NCI-H2107 (cell line): ENCODE results near the gene HOXD4.

Source experiments
- DNase-seq: peaks from one replicate; lab custom pipeline; 2025; lab: John Stamatoyannopoulos, UW

Gene HOXD4

DNA sequence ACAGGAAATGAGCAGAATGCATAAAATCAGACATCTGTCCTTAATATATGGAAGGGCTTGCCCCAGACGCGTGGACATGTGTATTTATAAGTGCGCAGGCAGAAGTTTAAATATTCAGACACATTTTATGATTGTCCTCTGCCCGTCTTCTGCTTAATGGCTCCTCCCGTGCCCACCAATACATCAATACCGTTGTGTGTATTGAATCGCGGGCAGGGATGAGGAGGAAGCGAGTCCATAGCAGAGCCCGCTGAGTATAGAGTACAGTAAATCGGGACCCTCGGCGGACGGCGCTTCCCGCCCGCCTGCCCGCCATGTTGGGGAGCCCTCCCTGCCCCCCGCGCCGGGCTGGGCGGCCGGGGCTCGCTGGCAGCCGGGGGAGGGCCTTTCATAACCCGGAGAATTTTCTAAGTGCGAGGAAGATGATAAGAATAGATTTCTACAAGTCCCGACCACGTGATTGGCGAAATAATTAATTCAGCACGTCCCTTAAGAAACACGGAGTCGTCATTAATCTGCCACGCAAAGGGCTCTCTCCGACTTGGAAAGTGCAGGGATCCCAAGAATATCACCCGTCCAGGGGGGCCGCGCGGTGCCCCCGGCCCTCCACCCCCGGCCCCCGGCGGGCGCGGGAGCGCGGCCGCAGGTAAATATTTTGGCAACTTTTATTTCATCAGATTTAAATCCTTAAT, 5.6 kb downstream of the HOXD4 start, which contains the start of gene HOXD3:
HOXD3 (plus strand) TSS at position 501 of the 692 bp plus-strand sequence. CDS start 11,808 bp downstream, outside the sequence.
- no peak for DNase-seq

GRCh38 chr2:176157499-176158185, 6.3 kb downstream of the HOXD4 start:
- peak; percentile 39 for DNase-seq

DNA sequence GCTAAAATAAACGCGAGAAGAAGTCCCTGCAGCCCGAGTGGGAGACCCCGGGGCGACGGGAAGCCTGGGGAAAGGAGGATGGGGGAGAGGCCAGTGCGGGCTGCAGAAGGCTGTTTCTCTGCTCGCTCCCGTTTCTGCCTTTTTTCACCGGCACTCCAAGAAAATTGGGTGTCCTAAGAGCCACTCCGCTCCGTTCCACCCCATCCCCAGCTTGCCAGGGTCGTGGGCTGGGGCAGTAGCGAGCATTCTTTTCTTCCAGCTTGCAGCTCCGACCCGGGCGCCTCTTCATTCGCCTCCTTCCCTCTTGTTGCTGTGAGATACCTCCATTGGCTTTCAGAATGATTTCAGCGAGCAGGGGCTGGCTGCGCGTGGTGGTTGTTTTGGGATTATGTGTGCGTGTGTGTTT, 6.8 kb downstream of the HOXD4 start:
- no peak for DNase-seq

DNA sequence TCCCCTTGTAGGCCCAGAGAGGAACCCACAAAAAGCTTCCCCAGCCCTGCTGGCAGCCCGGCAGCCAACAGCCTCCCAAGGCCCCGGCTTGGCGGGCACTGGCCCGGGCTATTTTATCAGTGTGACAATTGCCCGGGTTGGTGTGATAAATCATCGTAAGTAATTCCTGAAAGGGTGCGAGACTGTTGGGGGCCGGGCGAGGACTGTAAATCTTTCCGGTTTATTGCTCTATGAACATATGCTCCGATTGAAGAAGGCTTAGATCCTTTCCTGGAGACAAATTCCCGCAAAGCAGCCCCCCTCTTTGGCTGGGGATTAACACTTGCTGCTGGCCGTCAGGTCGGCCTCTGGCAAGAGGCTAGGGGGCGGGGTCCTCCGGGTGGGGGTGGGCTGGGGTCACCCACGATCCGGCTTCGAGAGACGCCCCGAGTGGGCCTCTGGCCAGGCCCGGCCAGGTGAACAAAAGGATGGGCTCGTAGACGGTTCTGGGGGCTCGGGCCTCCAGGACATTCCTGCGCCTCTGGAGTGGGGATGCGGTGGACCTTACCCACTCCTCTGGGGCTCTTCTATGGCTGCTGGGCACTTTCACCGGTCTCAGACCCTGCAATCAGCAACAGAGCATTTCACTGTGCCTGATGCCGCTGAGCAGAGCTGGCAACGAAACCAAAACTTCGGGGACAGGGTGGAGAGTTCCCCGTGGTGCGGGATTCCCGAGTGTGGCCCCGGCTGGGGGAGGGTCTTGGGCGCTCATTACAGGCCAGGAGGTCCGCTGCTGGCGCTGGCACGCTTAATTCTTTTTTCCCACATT, 7.7 kb downstream of the HOXD4 start:
- no peak for DNase-seq

GRCh38 chr2:176159663-176160250, 8.4 kb downstream of the HOXD4 start:
- DNase-seq, result no peak

DNA sequence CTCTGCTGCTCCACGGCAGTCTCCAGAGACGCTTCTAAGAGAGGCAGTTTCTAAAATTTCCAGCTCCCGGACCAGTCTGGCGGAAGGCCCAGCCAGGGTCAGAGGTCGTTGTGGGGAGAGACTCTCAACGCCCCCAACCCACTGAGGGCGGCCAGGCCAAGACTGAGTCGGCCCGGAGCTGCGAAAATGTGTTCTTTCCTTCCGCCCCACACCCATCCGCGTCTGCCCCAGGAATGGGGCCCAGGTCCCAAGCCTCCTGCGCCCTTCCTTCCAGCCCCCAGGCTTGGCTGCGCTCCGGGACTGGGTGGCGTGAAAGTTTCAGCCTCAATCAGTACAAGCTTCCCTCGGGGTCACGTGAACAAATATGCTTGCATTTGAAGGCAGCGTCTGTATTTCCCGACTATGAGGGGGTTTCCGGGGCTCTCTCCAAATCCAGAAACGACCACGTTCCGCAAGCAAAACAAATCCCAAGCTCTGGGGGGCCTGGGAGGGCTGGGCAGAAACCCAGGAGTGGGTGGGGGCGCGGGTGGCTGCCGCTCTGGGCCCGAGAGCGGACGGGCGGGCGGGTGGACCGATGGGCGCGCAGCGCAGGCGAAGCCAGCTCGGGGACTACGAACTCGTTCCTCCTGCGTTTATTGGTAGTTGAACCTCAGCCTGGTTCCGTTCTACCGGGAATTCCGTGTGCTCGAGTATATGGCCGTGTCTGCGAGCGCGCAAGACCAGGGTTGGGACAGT, 9.1 kb downstream of the HOXD4 start:
- no peak for DNase-seq

GRCh38 chr2:176160986-176161824, 9.9 kb downstream of the HOXD4 start:
- no peak for DNase-seq

GRCh38 chr2:176161825-176162626, 10.7 kb downstream of the HOXD4 start:
- DNase-seq, result no peak

GRCh38 chr2:176162911-176163671, 11.7 kb downstream of the HOXD4 start:
- no peak for DNase-seq

- DNase-seq, result no peak
Measured at GRCh38 chr2:176163672-176164056, 12.3 kb downstream of the HOXD4 start.

DNA sequence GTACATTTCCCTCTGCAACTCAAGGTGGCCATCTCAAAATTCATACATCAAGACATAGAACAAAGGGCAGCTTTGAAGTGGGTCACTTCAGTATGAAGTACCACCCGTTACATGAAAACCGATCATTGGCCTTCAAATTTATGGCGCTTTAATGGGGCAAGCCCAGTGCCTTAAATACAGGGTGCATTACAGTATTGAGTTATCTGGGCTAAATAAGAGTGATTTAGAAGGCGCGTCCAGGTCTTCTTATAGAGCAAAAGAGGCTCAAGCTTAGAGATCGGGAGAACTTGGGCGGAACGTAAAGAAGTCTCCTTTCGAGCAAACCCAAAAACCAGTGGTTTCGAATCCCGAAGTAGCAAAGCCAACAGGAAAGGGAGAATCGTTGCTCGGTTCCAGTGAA, 12.9 kb downstream of the HOXD4 start:
- DNase-seq, result no peak

GRCh38 chr2:176164611-176165369, 13.4 kb downstream of the HOXD4 start:
- no peak for DNase-seq

GRCh38 chr2:176165370-176166050, 14.2 kb downstream of the HOXD4 start:
- no peak for DNase-seq

- DNase-seq, result no peak
Measured at GRCh38 chr2:176166272-176166671, 14.9 kb downstream of the HOXD4 start.

GRCh38 chr2:176167398-176167797, 16.0 kb downstream of the HOXD4 start:
- DNase-seq, result no peak

DNA sequence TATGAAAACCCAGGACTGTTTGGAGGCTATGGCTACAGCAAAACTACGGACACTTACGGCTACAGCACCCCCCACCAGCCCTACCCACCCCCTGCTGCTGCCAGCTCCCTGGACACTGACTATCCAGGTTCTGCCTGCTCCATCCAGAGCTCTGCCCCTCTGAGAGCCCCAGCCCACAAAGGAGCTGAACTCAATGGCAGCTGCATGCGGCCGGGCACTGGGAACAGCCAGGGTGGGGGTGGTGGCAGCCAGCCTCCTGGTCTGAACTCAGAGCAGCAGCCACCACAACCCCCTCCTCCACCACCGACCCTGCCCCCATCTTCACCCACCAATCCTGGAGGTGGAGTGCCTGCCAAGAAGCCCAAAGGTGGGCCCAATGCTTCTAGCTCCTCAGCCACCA, 17.8 kb downstream of the HOXD4 start:
- DNase-seq, result no peak

- DNase-seq, result no peak
Measured at GRCh38 chr2:176169711-176170110, 18.4 kb downstream of the HOXD4 start.
